HG03280 (cell line): ENCODE data around the gene DCDC1.

Experiments used
- ATAC-seq: cut with Tn5 transposase; IDR thresholded peaks from one replicate; pipeline ENCODE4 v1.9.1; 2021; ENCODE audit warnings: mild to moderate bottlenecking, moderate library complexity; ENCODE audit not compliant: unreplicated experiment

DCDC1 gene

DNA sequence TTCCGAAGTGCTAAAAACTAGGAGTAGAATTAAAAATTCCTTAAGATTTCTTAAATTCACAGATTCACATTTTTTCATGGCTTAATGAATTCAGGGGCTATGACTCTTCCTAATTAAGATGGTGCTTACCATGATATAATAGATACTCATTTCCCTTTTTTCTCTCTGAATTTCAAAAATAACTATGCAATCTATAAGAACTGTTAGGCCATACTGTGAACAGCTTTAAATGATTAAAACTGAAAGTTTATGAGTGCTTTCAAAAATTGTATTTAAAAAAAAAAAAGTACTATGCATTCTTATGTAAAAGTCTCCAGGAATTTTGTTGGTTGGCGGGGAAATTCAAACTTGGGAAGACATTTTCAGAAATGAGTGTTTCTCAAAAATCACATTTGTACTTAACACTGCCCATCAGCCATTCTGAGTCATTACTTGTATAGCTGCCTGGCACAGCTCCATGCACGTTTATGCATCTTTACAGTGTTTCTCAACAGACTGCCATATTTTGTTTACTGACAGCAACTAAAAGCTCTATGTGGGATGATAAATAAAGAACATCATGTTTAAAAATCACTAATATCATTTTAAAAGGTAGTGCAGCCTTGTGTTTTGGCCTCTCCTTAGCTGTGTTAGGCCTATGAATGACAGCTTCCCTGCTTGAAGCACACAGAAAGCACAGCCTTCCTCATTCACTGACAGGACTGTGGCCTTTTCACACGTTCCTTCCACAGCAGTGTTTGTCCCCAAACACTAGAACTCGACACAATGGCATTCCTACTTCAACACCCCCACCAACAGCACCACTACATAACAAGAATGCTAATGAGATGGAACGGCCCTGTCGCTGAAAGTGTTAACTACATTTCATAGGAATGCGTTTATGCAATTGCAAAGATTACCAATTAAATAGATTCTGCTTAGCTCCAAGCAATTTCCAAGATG is 131.4 kb downstream of the DCDC1 start:
- no peak for ATAC-seq

DNA sequence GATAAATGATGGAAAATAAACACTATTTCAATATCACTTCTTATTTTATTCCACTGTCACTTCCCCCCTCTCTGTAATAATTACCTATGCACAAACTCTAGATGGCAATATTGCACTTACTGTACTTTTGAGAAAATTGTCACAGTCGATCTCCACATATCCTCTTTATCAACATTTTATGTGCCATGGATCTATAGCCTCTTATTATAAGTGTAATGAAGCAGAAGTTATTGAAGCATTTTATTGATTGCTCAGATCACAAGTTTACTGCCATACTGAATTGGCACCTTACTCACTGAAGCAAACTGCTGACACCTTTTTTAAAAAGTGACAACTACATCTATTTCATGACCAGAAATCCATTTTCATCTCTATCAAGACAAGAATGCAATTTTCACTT is 133.4 kb downstream of the DCDC1 start:
- ATAC-seq: no peak

DNA sequence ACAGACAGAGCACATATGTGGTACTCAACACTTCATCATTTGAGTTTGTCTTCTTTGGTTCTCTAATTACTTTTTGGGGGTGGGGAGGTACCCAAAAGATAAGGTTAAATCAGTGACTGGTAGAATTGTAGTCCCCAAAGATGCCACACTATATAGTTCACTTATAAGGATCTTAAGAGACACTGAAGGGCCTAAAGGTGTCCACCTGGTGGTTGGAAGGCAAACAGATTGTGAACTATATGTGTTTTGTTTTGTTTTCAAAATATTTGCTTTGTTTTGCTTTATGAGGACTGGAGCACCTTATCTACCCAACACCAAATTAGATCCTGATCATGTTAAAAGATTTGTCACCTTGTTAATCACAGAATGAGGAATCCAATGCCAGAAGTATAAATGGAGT is 136.1 kb downstream of the DCDC1 start:
- ATAC-seq: no peak

DNA sequence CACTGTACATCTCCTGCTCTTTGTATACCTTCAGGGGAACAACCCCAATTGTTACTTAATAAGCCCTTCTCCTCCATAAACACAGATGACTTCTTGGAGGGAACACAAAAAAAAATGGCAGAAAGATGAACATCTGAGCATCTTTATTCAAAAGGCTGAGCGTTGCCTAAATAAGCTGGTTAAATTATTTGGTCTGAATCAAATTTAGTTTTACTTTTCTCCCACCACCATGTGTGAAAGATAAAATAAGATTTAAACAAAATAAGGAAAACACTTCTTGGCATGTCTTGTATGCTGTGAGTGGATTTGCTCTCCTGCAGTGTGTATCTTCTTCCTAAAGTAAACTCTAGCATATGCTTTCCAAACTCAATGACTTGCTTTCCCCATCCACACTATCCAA is 137.9 kb downstream of the DCDC1 start:
- ATAC-seq: no peak

DNA sequence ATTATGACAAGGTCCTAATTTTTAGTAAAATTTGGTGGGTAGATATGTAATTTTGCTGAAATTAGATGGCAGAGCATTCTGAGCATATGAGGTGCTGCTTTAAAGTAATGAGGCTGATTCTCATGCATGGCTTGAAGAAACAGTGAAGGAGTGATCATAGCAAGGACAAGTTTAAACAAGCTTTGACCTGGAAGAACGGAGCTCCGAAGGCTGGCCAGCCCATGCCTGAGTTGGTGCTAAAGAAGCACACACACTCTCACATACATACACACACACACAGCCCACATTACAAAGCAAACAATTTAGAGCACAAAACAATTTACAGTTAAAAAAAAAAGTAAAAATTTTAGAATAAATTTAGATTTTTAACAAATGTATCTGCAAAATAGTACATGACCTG is 150.7 kb downstream of the DCDC1 start:
- ATAC-seq: no peak

DNA sequence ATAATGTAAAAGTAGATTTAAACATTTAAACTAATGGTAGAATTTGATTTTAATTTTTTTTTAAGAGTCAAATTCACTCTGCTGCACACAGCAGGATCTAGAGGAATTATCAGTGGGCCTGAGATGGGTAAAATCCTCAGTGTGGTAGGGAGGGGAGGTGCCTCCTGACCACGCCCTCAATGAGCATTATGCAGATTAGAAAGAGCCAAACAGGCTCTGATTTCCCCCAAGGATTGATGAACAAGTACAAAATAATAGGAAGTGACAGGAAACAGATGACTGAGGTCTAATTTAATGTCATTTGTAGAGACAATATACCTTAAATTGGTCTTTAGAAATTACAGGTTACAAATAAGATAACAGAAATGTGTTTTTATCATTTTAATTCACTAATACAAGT is 155.2 kb downstream of the DCDC1 start:
- ATAC-seq: no peak

DNA sequence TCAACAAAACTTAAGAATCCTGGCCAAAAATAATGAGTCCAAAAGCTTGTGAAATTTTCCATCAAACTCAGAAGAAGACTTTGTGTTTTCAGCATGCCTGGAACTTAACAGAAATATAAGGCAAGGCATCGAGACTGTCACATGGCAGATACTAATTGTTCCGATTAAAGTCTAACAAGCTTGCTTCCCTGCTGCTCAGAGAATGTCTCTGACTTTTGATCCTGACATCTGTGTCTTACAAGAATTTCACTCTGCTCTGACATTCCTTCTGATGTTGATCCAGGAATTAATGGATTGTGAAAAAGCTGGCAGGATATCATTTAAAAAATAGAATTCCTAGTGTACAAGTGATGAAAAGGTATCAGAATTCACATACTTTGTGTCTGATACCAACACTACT is 170.2 kb downstream of the DCDC1 start:
- ATAC-seq: no peak

DNA sequence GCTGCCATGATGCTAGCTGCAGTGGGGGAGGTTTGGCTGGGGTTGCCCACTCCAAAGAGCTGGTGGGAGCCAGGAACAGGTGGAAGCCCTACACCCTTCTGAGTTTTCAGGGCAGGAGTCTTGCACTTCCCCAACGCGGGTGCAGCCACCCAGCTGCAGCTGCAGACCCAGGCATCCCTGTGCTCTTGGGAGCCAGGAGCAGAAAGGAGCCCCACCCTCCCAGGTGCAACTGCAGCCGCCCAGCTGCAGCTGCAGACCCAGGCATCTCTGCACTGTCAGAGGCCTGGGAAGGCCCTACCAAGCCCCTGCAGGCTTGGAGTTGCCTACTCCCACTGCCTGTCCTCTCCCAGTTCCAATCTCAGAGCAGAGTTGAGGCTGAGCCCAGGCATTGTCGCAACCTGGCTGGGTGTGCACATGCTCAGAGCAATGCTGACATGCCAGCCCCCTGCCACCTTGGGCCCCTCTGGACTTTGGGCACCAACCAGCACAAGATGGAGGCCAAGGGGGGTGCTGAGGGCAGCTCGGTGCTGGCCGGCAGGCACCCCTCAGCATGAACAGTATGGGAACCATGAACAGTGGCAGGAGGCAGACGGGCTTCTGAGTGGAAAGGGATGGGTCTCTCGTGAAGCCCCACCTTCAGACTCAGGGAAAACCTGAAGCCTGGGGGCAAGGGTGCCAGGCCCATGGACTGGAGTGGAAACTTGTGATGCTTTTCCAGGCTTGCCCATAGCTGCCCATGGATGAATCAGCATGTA is 195.4 kb downstream of the DCDC1 start:
- ATAC-seq: no peak

DNA sequence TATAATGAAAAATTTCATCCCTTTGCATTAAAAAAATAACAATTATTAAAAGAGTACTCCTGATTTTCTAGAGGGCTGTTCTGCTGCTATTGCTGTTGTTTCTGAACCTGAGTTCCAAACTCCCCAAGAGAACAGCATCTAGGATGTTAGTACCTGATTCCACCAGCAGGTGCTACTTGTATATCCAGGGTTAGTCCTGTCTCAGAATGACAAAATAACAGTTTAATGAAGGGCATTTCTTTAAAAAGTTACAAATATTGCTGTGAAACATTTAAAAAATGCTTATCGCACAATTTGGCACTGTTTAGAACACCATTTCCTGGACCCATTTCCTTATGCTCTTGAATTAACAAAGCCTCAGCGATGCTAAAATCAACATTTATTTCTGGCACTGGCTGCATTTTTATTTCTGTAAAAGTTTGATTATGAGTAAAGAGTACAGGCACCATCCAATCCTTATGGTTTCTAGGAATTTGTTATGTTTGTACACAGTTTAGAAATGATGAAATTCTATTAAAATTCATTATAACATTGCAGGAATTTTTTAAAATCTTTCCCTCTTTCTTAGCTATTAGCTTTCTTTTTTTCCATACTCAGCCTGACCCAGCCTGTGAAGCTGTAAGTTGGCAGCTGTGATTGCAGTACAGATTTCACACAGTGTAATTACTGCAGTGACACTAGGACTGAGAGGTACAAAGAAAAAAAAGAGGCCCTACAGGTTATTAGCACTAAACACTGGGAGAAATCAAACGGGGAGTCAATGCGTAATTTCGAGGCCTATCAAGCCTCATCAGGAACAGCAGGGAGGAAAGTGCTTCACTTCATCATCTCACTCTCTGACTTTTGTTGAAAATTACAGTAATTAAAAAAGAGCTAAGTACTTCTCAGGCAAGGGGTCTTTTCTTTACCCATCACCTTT is 208.8 kb downstream of the DCDC1 start:
- ATAC-seq: no peak

DNA sequence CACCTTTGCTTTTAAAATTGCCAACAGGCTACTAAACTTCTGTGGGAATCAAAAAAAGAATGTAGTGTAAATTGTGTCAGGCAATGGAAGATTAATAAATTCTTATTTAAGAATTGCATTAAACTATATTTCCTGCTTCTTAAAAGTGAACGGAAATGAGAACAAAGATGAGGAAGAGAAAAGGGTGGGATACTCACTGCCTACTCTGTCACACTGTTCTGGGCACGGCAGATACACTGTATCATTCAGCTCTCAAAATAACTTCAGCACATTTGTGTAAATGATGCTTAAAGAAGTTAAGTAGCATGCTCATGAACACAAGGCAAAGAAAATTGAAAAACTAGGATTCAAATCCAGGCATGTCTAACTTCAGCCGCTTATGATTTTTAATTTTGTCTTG is 218.7 kb downstream of the DCDC1 start:
- no peak for ATAC-seq

DNA sequence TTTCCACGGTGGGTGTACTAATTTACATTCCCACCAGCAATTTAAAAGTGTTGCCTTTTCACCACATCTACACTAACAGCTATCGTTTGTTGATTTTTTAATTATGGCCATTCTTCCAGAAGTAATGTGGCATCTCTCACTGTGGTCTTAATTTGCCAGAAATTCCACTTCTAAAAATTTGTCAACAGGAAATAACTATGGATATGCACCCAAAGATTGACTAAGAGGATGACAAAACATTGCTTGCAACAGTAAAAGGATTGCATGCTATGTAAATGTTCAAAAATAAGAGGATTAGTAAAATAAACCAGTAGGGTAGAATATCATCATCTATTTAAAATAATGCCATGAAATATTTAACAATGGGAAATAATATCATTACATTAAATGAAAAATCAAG is 219.5 kb downstream of the DCDC1 start:
- no peak for ATAC-seq

DNA sequence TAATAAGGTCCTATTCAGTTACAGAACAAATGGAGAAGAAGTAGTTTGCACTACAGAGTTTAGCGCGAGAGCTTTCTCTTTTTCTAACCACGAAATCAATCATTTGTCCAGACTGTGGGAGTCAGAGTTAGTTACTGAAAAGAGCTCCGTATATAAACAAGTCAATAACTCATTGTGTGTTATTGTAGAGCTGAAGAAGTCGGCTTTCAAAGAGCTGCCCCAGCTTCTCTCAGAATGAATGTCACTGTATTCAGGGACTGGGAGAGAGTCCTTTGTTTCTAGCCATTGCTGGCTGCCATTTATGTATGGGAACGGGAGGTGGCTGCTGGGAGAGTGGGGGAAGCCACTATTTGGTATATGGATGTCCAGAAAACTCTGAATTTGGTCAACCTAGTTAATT is 227.8 kb downstream of the DCDC1 start:
- ATAC-seq: no peak

DNA sequence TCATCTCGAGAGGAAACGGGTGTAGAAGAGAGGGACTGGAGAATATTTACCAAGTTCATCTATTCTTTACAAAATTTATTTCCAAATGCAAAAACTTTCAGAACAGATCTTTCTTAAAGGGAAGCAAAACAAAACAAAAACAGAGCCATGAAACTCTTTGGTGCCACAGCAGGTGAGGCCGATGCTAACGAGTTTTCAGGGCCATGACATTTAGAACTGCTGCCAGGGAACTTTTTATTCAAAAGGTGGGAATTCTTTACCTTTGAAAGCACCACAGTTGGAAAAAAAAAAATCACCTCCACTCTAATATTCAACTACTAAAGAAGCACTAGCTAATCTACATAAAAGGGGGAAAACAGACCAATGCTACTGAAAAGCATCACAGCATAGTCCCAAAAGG is 230.1 kb downstream of the DCDC1 start:
- no peak for ATAC-seq

DNA sequence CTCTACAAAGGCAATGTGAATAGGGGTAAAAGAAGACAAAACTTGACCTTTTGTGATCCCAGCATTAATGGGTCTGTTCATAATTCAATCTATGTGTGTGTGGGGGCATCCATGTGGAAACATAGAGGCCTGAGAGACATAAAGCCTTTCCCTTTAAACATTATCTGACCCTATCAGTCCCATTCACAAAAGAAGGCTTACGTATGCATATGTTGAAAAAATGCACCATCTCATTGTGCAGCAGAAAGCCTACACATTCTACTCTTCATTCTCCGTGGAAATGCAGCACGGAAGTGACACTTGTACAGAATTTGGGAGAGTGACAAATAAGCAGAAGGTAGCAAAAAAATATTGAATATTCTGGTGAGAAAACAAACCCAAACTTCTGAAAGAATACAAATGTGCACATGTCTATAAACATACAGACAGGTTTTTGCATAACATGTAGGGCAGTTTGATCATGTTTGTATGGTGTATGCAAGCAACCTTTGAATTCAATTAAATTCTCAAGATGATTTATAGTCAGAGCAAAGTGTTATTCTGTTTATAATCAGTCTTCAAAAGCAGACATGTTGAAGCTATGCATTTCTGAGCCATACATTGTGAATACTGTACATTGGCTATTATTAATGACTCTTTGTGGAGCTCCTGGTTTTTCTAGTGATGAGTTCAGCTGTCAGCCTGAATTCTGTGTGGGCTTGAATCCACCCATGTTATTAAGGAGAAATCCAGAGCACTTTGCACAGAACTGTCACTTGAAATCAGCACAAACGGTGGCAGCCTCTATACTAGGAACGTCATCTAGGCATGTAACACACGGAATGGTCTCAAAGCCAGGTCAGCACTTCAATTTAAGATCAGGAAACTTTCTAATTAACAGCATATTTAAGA is 236.8 kb downstream of the DCDC1 start:
- no peak for ATAC-seq

DNA sequence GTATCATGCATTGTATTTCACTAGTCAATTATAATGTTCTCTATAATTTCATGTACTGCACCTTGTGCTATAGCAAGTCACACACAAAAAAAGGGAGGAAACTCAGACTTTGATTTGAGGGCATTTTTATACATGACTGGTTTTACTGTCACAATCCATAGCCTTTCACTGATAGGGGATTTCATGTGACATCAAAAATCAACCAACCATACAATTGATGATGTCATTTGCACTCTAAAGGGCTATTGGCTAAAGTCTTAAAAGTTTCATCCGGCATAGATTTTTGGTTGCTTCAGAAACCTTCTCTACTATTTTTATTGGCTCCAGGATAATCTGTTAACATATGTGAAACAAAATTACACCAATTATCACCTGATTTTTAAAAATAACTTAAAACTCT is 237.8 kb downstream of the DCDC1 start:
- no peak for ATAC-seq

DNA sequence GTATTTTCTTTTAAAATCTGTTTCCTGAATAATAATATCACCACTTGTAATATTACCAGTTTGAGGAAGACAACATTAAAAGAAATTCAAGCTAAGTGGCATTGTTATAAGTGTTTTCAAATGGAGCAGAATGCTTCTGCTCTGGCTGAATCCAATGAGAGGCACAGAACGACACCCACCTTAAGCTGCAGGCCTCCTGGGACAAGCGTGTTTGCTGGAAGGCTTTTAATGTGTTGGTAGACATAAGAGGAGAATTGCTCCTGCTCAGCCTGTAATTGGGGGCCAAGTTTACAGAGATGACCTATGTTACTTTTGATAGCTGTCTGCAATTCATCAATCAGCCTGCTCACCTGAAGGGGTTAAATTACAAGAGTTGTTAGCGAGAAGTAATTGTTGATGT is 242.2 kb downstream of the DCDC1 start:
- no peak for ATAC-seq

DNA sequence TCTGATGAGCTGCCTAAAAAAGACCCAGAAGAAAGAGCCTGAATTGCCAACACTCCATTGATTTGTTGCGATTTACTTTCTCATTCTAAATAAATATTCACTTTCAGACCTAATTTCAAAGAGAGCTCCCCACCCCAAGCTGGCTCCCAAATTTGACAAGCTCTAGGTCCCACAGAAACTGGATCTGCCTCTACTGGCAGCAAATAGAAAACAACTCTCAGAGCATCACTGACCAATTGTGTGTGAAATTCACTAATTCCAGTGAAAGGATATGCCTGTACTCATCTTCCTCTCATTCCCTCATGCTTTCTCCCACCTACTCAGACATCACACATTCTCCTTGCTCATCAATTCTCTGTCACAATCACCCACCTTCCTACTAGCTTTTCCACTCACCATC is 249.1 kb downstream of the DCDC1 start:
- ATAC-seq: no peak

DNA sequence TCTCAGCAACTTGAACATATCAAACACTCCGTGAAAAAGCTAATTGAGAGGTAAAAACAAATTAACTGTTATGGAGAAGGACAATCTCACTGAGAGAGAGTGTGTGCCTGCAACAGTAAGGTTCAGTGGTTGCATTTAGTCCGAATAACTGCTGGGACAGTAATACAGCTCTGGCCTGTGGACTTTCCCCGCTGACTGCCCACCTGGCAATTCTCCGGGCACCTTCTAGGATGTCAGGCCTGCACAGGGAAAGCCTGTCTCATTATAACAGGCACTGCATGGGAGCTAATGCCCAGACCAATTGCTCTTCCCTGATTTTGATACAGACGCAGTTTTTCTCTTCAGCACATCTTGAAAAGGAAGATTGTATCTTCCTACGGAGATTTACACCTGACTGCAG is 251.0 kb downstream of the DCDC1 start:
- no peak for ATAC-seq

DNA sequence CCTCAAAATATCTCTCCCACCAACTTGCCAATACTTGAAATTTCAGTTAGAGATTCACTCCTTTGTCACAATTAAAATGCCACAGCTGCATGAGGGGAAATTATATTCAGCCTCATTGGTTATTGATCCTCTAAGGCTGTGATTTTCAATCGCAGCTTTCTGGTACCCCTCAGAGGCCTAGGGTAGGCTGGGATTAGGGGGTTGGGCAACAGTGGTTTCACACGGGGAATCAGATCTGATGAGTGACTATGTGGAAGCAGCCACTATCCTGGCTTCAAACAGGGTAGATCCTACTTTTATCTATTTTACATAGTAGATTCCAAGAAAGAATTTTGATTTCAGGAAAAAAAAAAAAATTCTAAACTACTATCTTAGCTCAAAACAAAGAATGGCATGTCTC is 252.5 kb downstream of the DCDC1 start:
- no peak for ATAC-seq

DNA sequence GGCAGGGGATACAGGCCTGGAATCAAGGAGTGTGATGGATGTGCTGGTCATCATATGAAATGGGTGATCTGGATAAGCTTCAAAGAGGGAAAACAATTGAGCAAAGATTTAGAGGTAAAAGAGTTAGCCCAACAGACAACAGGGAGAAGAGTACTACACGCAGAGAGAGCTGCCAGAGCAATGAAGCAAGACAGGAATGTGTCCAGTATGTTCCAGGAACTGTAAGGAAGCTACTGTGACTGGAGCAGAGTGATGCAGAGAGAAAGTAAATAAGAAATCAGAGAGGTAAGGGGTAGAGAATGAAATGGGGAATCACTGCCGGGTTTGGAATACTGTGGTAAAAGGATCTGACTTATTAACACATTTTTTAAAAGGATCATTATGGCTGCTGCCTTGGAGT is 255.1 kb downstream of the DCDC1 start:
- no peak for ATAC-seq
